ENCODE measurements around the gene BABAM1.

GRCh38 chr19:17283504-17283996 lies 16.3 kb downstream of the BABAM1 start:
- TF ChIP-seq CTCF (IDR thresholded peaks at IDR 0.05) (no peak), POLR2A (IDR thresholded peaks at IDR 0.05) (no peak)

Measured in suprapubic skin (tissue), 3 donors.